HCT116 (cell line): ENCODE results near the gene NTN4. TPM values are rescaled to one million over a fixed set of nuclear protein-coding genes. Genes with fewer than 3 reads are reported as not detected.

ENCODE experiments used
- ATAC-seq: fragments of 200-7000 bp; cut with Tn5 transposase; 2 replicates; pipeline ENCODE4 v1.9.1; 2020; ENCODE audit warnings: mild to moderate bottlenecking, moderate library complexity
- BruUV-seq: library from RNA; stranded (reverse); fragments of 400-500 nt; replicated peaks from 2 replicates; lab custom pipeline; 2021; lab: Mats Ljungman, UMichigan
- CTCF ChIA-PET: fragments of 300-600 bp; sonication (Branson Sonifier 250); formaldehyde crosslinking; loops from one replicate; lab custom pipeline; 2021; ENCODE audit warnings: antibody characterized with exemption; lab: Charles Lee
- POLR2A ChIA-PET: fragments of 300-600, 350-600 bp; sonication (Branson Sonifier 250); formaldehyde crosslinking; loops from one replicate; lab custom pipeline; 2021; ENCODE audit warnings: antibody characterized with exemption; lab: Charles Lee
- RAD21 ChIA-PET, 2 experiments: fragments of 300-600 bp; sonication (Branson Sonifier 250); formaldehyde crosslinking; loops; one replicate each; lab custom pipeline; 2023; ENCODE audit warnings: low total read pairs in 2 of 2; ENCODE audit not compliant: uncharacterized antibody in 2 of 2, unreplicated experiment in 2 of 2, low non-redundant PET in 1 of 2; lab: Charles Lee
- DNase-seq: peaks from one replicate; pipeline ENCODE4 v3.0.0-alpha.2; 2010; ENCODE audit warnings: low read depth, low spot score
- H2AFZ ChIP-seq: fragments of 200-600 bp; shearing (Covaris generic), sonication (generic); 2 replicates; pipeline ENCODE4 v1.6.1; 2017; ENCODE audit warnings: low read depth, mixed run types, mixed read lengths, antibody characterized with exemption, low read length; ENCODE audit not compliant: poor library complexity, severe bottlenecking
- H3K27ac ChIP-seq: 2 replicates; pipeline ENCODE4 v1.5.1; 2012; ENCODE audit warnings: low read depth, low read length
- H3K27me3 ChIP-seq: fragments of 200-600 bp; sonication (generic); 2 replicates; pipeline ENCODE4 v1.6.1; 2016; ENCODE audit warnings: mixed run types, low read length, mixed read lengths; ENCODE audit not compliant: insufficient read depth
- H3K36me3 ChIP-seq, 2 experiments: fragments of 200-500 bp in 1 of 2; fragments of 200-600 bp in 1 of 2; sonication (Bioruptor generic) in 1 of 2; sonication (generic) in 1 of 2; 2 replicates each; pipeline versions ENCODE4 v1.5.1 to v1.6.1; 2014 to 2016; ENCODE audit warnings: low read length in 2 of 2, inconsistent platforms in 1 of 2, mixed read lengths in 1 of 2, mixed run types in 1 of 2; ENCODE audit not compliant: insufficient read depth in 2 of 2, control insufficient read depth in 1 of 2
- H3K4me1 ChIP-seq, 2 experiments: fragments of 200-600 bp in 1 of 2; sonication (generic) in 1 of 2; 2 replicates each; pipeline versions ENCODE4 v1.5.1 to v1.6.1; 2012 to 2017; ENCODE audit warnings: low read length in 2 of 2, inconsistent platforms in 1 of 2, mild to moderate bottlenecking in 1 of 2, mixed read lengths in 1 of 2, mixed run types in 1 of 2, moderate library complexity in 1 of 2; ENCODE audit not compliant: insufficient read depth in 2 of 2, control insufficient read depth in 1 of 2
- H3K4me2 ChIP-seq: fragments of 200-600 bp; sonication (generic); 2 replicates; pipeline ENCODE4 v1.6.1; 2017; ENCODE audit warnings: mixed run types, low read length, mixed read lengths
- H3K4me3 ChIP-seq, 2 experiments: fragments of 200-600 bp in 1 of 2; sonication (generic) in 1 of 2; replicated peaks in 1 of 2; 2 replicates each; pipeline ENCODE4 v1.5.1; 2011 to 2016; ENCODE audit warnings: low read length in 2 of 2, control low read depth in 1 of 2, low read depth in 1 of 2, mild to moderate bottlenecking in 1 of 2, mixed read lengths in 1 of 2, mixed run types in 1 of 2
- H3K79me2 ChIP-seq: fragments of 200-600 bp; sonication (generic); 2 replicates; pipeline ENCODE4 v1.6.1; 2017; ENCODE audit warnings: mild to moderate bottlenecking, mixed run types, low read length, moderate library complexity, mixed read lengths; ENCODE audit not compliant: insufficient read depth
- H3K9ac ChIP-seq: fragments of 200-600 bp; sonication (generic); 2 replicates; pipeline ENCODE4 v1.6.1; 2016; ENCODE audit warnings: low read length, mixed read lengths
- H3K9me2 ChIP-seq: fragments of 200-600 bp; sonication (generic), shearing (Covaris generic); 2 replicates; pipeline ENCODE4 v1.6.1; 2017; ENCODE audit warnings: mixed run types, mild to moderate bottlenecking, moderate library complexity; ENCODE audit not compliant: insufficient read depth
- H3K9me3 ChIP-seq, 2 experiments: fragments of 200-500 bp in 1 of 2; fragments of 200-600 bp in 1 of 2; sonication (Bioruptor generic) in 1 of 2; sonication (generic) in 1 of 2; 2 replicates each; pipeline ENCODE4 v1.6.1; 2014 to 2017; ENCODE audit warnings: low read length in 2 of 2, mixed read lengths in 2 of 2, inconsistent platforms in 1 of 2, low read depth in 1 of 2, mild to moderate bottlenecking in 1 of 2, mixed run types in 1 of 2, moderate library complexity in 1 of 2; ENCODE audit not compliant: control insufficient read depth in 1 of 2, insufficient read depth in 1 of 2
- H4K20me1 ChIP-seq: fragments of 200-600 bp; sonication (generic), shearing (Covaris generic); 2 replicates; pipeline ENCODE4 v1.6.1; 2017; ENCODE audit warnings: mixed run types, mild to moderate bottlenecking, moderate library complexity; ENCODE audit not compliant: insufficient read depth
- EGR1 ChIP-seq: IDR thresholded peaks from 2 replicates; pipeline ENCODE4 v1.6.1; 2012; ENCODE audit warnings: low read depth
- ELF1 ChIP-seq: IDR thresholded peaks from 2 replicates; pipeline ENCODE4 v1.6.1; 2012; ENCODE audit warnings: low read depth, borderline replicate concordance
- EZH2phosphoT487 ChIP-seq: fragments of 200-600 bp; IDR thresholded peaks from 2 replicates; pipeline ENCODE4 v1.6.1; 2018; ENCODE audit warnings: antibody characterized with exemption, borderline replicate concordance
- JUND ChIP-seq: IDR thresholded peaks from 2 replicates; pipeline ENCODE4 v1.6.1; 2012
- POLR2A ChIP-seq: IDR thresholded peaks from 2 replicates; pipeline ENCODE4 v1.7.0; 2011; ENCODE audit warnings: borderline replicate concordance; ENCODE audit not compliant: insufficient read depth, insufficient read length; ENCODE audit errors: extremely low read depth
- SP1 ChIP-seq: IDR thresholded peaks from 2 replicates; pipeline ENCODE4 v1.6.1; 2012; ENCODE audit warnings: low read depth
- TCF7L2 ChIP-seq: IDR thresholded peaks from 2 replicates; pipeline ENCODE4 v1.7.0; 2011; ENCODE audit warnings: borderline replicate concordance, inconsistent platforms; ENCODE audit not compliant: insufficient read depth, insufficient read length; ENCODE audit errors: extremely low read depth
- ZBTB33 ChIP-seq: IDR thresholded peaks from 2 replicates; pipeline ENCODE4 v1.6.1; 2011; ENCODE audit warnings: mild to moderate bottlenecking, low read length, moderate library complexity; ENCODE audit not compliant: insufficient replicate concordance; ENCODE audit errors: extremely low read depth
- ZFX ChIP-seq: fragments of 450-650 bp; IDR thresholded peaks from 2 replicates; pipeline ENCODE4 v1.6.1; 2017
- ZNF274 ChIP-seq: fragments of 200-500 bp; sonication (Bioruptor generic); IDR thresholded peaks from 2 replicates; pipeline ENCODE4 v1.6.1; 2014; ENCODE audit warnings: mild to moderate bottlenecking, low read depth, low read length, inconsistent platforms
- intact Hi-C: fragments of 100-400 bp; cut with micrococcal nuclease; formaldehyde crosslinking; loops from 2 replicates; pipeline ENCODE4 v1.10.0; 2022
- total RNA-seq: library from RNA; stranded (reverse); gene quantifications from one replicate; pipeline ENCODE4 v1.2.1, GENCODE V29; 2021; ENCODE audit not compliant: unreplicated experiment
- TF ChIP-seq, protein P1 (sequence below): IDR thresholded peaks from 2 replicates; pipeline ENCODE4 v1.6.1; 2012
- TF ChIP-seq, protein P2 (sequence below): IDR thresholded peaks from 2 replicates; pipeline ENCODE4 v1.6.1; 2012; ENCODE audit warnings: low read depth
- TF ChIP-seq, protein P3 (sequence below): IDR thresholded peaks from 2 replicates; pipeline ENCODE4 v1.6.1; 2012

NTN4 gene
- total RNA-seq, 1 experiment from 2014 or later, result 4.3 TPM

DNA sequence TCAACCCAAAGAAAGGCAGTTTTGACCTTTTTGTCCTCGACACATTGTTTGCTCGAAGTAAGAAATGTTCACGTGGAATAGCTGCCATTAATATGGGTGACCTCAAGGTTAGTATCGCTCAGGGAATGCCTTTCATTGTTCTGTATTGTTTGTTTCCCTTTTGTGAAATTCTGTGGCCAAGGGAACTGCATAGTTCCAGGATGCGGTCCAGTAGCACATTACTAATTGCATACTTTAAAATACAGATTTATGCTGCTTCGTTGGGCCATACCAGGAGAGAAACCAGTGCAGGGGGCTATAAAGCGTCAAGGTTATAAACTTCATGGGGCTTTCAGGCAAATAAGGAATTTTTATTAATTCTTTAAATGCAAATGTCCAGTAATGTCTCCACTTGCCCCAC lies 166.0 kb downstream of the NTN4 start:
- Histone ChIP-seq H3K36me3 (no peaks in the 10 kb centered on the region), H3K9me3 (no peaks in the 10 kb centered on the region), H3K9ac (no peak overlapping the region), H3K4me1 (peaks cover 0 to 15% of the 10 kb centered on the region in 2 experiments; a peak in 2 of 4 replicates), H3K27me3 (no peaks in the 10 kb centered on the region), H3K27ac (no peak overlapping the region), H3K4me2 (no peak overlapping the region), H2AFZ (no peak overlapping the region), H4K20me1 (no peaks in the 10 kb centered on the region), H3K9me2 (no peaks in the 10 kb centered on the region), H3K4me3 (no peak overlapping the region), H3K79me2 (no peaks in the 10 kb centered on the region)
- ATAC-seq (no peak), DNase-seq (no peak)
- RAD21 ChIA-PET, result no interaction called here
- BruUV-seq, result no TSS peak
- TF ChIP-seq EGR1 (no peak), JUND (no peak), SP1 (no peak), POLR2A (no peak), ZBTB33 (no peak), ZNF274 (no peak), ZFX (no peak), TCF7L2 (no peak), EZH2phosphoT487 (no peak), ELF1 (no peak)
- TF ChIP-seq, protein P1, sequence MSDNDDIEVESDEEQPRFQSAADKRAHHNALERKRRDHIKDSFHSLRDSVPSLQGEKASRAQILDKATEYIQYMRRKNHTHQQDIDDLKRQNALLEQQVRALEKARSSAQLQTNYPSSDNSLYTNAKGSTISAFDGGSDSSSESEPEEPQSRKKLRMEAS, result no peak
- TF ChIP-seq, protein P2, sequence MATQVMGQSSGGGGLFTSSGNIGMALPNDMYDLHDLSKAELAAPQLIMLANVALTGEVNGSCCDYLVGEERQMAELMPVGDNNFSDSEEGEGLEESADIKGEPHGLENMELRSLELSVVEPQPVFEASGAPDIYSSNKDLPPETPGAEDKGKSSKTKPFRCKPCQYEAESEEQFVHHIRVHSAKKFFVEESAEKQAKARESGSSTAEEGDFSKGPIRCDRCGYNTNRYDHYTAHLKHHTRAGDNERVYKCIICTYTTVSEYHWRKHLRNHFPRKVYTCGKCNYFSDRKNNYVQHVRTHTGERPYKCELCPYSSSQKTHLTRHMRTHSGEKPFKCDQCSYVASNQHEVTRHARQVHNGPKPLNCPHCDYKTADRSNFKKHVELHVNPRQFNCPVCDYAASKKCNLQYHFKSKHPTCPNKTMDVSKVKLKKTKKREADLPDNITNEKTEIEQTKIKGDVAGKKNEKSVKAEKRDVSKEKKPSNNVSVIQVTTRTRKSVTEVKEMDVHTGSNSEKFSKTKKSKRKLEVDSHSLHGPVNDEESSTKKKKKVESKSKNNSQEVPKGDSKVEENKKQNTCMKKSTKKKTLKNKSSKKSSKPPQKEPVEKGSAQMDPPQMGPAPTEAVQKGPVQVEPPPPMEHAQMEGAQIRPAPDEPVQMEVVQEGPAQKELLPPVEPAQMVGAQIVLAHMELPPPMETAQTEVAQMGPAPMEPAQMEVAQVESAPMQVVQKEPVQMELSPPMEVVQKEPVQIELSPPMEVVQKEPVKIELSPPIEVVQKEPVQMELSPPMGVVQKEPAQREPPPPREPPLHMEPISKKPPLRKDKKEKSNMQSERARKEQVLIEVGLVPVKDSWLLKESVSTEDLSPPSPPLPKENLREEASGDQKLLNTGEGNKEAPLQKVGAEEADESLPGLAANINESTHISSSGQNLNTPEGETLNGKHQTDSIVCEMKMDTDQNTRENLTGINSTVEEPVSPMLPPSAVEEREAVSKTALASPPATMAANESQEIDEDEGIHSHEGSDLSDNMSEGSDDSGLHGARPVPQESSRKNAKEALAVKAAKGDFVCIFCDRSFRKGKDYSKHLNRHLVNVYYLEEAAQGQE, result no peak
- TF ChIP-seq, protein P3, sequence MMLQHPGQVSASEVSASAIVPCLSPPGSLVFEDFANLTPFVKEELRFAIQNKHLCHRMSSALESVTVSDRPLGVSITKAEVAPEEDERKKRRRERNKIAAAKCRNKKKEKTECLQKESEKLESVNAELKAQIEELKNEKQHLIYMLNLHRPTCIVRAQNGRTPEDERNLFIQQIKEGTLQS, result no peak
- CTCF ChIA-PET, result interaction anchor here (0.9 kb wide), 1 partner anchor 187 kb away, joined by 3 read pairs; no protein-coding TSS in a partner anchor
- intact Hi-C loops, result no loop called here
- POLR2A ChIA-PET, result no interaction called here
